ENCODE results near the gene ACP5.
"Not testable (repeated sequence)": the region's sequence is repeated elsewhere in the genome, so short reads cannot be mapped to it uniquely, and the experiment has no call there.

The ACP5 gene

DNA sequence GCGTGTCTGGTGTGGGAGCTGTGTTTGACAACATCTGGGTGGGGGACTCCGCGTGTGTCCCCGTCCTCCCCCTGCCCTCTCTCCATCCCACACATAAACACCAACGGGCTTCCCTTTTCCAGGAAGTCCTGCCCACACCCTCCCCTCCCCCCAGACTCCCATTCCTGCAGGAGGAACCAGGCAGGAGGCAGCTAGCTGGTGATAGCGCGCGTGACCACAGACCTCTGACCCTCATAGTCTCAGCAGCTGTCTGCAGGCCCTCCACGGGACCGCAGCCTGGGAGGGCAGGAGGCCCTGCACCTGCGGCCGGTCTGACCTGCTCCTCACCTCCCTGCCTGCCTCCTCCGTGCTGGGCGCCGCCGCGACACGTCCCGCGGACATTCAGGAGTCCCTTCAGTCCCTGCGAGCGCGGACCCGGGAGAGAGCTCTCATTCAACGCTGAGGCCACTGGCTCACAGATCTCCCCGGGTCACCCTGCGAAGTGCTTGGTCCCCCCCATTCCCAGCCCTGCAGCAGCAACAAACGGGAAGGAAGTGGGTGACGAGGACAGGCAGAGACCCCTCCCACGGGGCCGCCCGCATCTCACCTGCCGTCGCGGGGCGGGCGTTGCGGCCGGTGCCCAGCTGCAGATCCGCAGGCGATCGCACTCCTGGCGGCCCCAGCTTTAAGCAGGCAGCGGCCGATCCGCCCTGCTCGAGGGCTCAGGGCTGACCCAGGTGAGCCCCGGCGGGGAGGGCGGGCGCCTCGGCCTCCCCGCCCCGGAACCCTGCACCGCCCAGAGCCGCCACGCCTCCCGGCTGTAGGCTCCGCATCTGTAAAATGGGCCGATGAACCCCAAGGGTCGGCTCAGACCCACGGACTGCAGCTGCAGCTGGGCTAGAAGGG is 1.1 kb upstream of the ACP5 start:
- DNase-seq: no peak

- DNase-seq: no peak
Measured at GRCh38 chr19:11576227-11576626, 1.2 kb downstream of the ACP5 start.

DNA sequence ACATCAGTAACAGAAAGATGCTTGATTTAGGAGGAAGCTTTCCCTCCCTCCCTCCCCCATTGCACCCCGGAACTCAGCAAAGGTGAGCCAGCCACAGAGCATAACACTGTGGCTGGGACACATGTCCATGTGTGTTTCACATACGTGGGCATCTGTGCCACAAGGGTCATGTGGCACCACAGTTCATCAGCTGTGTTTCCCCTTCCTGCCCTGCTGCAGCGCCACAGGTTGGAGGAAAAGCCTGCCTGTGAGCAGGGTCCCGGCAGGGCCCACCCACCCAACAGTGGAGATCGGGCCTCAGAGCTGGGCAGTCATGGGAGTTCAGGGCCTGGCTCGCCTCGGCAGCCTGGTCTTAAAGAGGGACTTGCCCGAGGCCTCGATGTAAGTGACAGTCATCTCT is 2.8 kb downstream of the ACP5 start:
- no peak for DNase-seq

DNA sequence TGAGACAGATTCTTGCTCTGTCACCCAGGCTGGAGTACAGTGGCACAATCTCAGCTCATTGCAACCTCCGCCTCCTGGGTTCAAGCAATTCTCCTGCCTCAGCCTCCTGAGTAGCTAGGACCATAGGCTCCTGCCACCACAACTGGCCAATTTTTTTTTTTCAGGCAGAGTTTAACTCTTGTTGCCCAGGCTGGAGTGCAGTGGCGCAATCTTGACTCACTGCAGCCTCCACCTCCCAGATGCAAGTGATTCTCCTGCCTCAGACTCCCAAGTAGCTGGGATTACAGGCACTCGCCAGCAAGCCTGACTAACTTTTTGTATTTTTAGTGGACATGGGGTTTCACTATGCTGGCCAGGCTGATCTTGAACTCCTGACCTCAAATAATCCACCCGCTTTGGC is 3.7 kb downstream of the ACP5 start:
- DNase-seq: not testable (repeated sequence)

GRCh38 chr19:11573354-11573753 is 4.1 kb downstream of the ACP5 start:
- not testable (repeated sequence) for DNase-seq

- no peak for DNase-seq
Measured at GRCh38 chr19:11570039-11570462, 7.4 kb downstream of the ACP5 start.

- DNase-seq: no peak
Measured at GRCh38 chr19:11566164-11566563, 11.3 kb downstream of the ACP5 start.

DNA sequence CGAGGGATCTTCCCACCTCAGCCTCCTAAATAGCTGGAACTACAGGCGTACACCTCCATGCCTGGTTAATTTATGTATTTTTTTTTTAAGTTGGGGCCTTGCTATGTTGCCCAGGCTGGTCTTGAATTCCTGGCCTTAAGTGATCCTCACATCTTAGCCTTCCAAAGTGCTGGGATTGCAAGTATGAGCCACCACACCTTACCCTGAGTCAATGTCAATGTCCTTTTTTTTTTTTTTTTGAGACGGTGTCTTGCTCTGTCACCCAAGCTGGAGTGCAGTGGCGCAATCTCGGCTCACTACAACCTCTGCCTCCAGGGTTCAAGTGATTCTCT is 11.8 kb downstream of the ACP5 start:
- DNase-seq: not testable (repeated sequence)

GRCh38 chr19:11564082-11564807 is 13.2 kb downstream of the ACP5 start:
- not testable (repeated sequence) for DNase-seq

DNA sequence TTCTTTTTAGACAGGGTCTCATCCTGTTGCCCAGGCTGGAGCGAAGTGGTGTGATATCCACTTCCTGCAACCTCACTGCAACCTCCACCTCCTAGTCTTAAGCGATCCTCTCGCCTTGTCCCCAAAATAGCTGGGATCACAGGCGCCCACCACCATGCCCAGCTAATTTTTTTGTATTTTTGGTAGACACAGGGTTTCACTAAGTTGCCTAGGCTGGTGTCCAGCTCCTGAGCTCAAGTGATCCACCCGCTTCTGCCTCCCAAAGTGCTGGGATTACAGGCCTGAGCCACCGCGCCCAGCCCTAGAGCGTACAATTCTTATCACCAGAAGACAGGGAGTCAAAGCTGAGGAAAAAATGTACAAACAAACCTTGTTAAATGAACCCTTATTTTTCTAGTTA is 13.9 kb downstream of the ACP5 start:
- no peak for DNase-seq

DNA sequence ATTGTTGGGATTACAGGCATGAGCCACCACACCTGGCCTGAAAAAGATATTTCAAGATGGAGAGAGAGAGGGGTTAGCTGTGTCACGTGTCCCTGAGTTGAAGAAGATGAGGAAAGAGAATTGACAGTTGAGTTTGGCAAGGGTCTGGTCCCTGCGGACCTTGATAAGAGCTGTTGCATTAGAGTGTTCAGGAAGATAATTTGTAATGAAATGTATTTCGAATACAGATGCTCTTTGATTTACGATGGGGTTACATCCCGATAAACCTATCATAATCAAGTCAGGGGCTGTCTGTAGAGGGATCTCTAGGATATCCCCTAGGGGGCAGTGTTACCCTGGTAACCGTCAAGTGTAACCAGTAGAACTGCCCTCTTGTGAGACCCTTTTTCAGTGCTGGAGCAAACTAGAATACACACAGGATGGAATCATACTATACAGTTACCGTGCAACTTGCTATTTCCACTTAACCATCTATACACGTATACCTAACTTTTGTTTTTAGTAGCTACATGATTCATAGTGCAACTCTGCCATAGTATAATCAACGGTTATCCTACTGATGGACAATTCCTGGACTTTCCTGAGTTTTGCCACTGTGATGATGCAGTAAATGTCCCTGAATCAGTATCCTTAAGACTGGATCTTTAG is 16.9 kb downstream of the ACP5 start:
- peak; percentile 91 for DNase-seq

DNA sequence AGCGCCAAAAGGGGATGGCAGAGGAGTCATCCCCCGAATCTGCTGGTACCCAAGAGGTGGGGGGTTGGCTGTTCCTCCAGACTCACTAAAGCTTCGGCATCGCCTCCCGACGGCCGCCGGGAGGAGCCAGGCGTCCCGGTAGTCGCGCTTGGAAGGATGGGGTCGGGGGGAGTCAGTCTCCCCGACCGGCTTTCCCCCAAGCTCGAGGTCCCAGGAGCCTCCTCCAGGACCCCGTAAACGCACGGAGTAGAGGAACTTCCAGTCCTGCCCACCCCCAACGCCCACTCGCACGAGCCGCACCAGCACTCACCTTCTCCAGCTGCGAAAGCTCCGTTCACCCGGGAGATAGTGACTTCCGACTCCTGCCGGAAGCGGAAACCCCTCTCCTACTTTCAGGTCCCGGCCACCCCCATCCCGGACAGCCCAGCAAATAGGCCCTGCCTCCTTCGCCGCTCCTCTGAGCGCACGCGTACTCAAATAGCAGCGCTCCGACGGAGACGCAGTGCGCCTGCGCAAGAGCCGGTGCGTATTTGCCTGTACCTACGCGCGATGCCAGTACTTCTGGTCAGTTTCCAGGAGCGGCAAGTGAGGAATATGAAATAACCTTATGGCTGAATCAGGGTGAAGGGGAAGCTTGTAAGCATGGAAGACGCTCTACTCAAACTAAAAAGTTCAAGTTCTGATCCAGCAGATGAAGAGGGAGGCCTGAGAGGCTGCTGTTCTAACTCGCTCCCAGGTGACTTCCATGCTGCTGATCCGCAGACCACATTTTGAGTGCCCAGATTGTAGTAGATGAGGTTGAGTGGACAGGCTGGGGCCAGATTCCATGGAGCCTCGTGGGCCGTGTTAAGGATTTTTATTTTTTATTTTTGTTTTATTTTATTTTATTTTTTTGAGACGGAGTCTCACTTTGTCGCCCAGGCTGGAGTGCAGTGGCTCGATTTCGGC is 18.3 kb downstream of the ACP5 start, which contains the start of gene ELOF1:
TSS of gene ELOF1 (minus strand) at position 350 of the 948 bp plus-strand sequence. CDS start 4,883 bp downstream, outside the sequence.
- DNase-seq: peak; percentile 98

- DNase-seq: no peak
Measured at GRCh38 chr19:11556634-11557420, 20.6 kb downstream of the ACP5 start.

DNA sequence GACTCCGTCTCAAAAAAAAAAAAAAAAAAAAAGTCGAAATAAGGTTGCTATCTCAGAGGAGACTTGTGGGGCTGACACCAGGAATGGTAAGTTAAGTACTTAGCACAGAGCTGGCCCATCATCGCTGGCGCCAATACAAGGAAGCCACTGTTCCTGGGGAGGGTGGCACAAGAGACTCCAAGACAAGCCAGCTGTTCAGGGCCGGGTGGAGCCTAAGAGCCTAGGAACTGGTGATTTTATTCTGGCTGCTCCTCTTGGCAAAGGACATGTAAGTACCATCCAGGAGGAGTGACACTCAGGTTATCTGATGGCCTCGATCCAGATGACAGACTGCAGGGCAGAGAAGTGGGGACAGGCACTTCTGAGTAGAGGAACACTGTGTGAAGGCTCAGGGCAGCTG is 22.2 kb downstream of the ACP5 start:
- DNase-seq: no peak

DNA sequence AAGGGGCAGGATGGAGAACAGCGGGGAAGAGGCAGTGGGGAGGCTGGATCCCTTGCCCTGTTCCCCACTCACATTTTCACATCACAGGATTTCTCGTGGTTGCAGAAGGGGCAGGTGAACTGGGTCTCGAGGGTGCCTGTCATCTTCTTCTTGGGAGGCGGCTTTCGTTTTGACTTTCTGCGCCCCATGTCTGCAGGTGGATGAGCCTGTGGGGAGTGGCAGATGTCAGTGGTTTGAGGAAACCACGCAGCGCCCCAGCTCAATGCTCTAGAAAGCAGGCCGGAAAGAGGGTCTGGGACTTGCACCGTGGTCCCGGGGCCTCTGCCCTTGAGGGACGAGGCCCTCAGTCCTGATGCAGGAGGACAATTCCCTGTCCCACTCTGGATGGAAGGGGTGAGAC is 23.3 kb downstream of the ACP5 start:
- no peak for DNase-seq

DNA sequence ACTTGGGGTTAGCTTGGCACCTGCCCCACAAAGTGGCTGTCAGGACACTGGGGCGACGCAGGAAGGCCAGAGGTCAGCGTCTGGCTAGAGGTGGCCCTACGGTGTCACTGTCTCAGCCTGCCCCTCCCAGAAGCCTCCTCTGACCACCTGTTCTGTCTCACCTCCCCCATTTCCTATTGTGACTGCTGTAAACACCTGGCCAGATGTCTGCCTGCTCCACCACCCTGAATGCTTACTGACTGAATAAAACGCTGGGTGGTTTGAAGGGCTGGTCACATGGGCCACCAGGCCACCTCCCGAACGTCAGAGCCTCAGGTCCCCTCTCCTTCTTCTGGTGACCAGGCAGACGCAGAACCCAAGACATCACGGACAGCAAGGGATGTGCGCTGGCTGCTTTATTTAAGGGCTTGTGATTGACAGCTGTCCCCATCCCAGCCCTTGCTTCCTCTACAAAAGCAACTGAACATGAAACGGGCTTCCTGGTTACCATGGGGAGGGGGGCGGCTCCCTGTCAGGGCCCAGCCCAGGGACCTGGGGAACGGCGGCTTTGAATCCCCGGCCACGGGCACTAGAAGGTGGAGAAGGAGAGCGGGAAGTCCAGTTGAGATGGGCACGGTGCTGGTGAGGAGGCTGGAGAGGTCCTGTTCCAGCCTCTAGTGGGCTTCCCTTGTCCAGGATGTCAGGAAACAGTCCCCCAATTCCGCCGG is 24.6 kb downstream of the ACP5 start:
- DNase-seq: no peak

- DNase-seq: peak; percentile 19
Measured at GRCh38 chr19:11551603-11552235, 25.7 kb downstream of the ACP5 start.

DNA sequence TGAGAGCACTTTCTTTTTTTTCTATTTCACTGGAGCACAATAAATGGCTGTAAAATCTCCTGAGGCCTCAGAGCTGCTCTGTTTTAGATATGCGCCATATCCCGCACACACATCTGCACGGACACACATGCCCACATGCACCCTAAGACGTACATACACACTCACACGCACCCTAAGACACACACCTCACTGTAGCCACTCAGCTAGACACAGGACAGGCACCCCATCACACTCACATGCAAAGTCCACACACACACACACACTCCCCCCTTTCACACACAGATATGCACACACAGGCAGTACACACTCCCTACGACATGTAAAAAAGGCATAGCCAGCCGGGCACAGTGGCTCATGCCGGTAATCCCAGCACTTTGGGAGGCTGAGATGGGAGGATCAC is 27.2 kb downstream of the ACP5 start:
- no peak for DNase-seq

GRCh38 chr19:11549386-11549953 is 28.0 kb downstream of the ACP5 start:
- DNase-seq: no peak

Data from NCI-H82 (cell line).